ENCODE measurements around the gene B3GNT2. TPM values are rescaled to one million over a fixed set of nuclear protein-coding genes. Genes with fewer than 3 reads are reported as not detected.

Gene B3GNT2
- total and polyA plus RNA-seq, 2 of the 4 experiments (the other 2 are of a cell fraction): 5.0 to 11.1 TPM

- Histone ChIP-seq H3K4me2 (ENCODE audit: low read depth, low read length) (no peak overlapping the region), H4K91ac (ENCODE audit: insufficient read depth, low read depth, low read length) (no peak overlapping the region), H2AFZ (replicated peaks; ENCODE audit: low read length, poor library complexity) (no peak overlapping the region), H2AK9ac (replicated peaks; ENCODE audit: low read depth, low read length, poor library complexity) (no peak overlapping the region), H3K9me3 (ENCODE audit: control insufficient read depth, insufficient read depth, low read length) (no peaks in the 10 kb centered on the region), H3K56ac (ENCODE audit: extremely low read depth, insufficient read depth, low read length) (no peak overlapping the region), H3K14ac (replicated peaks; ENCODE audit: low read depth, low read length) (no peak overlapping the region), H2BK20ac (ENCODE audit: low read depth, low read length) (no peak overlapping the region), H3K4me3 (ENCODE audit: insufficient read depth, low read depth, low read length) (no peak overlapping the region), H3K27ac (ENCODE audit: insufficient read depth, low read length) (no peak overlapping the region), H3K9me1 (ENCODE audit: insufficient read depth, low read length) (no peaks in the 10 kb centered on the region), H4K8ac (ENCODE audit: low read depth in 2 of 2, low read length in 2 of 2) (no peak overlapping the region), H2BK15ac (ENCODE audit: low read depth, low read length) (no peak overlapping the region), H3K79me1 (ENCODE audit: low read depth in 1 of 2, low read length in 2 of 2) (no peaks in the 10 kb centered on the region), H2AK5ac (ENCODE audit: low read depth, low read length) (no peak overlapping the region), H3K23ac (ENCODE audit: low read depth, low read length) (no peak overlapping the region), H2BK120ac (ENCODE audit: low read depth, low read length) (no peak overlapping the region), H2BK5ac (ENCODE audit: low read depth, low read length, poor library complexity, severe bottlenecking) (no peak overlapping the region), H3K18ac (ENCODE audit: low read depth, low read length) (no peak overlapping the region), H4K5ac (ENCODE audit: low read depth, low read length) (no peak overlapping the region), H3K9ac (ENCODE audit: low read depth, low read length) (no peak overlapping the region), H4K20me1 (ENCODE audit: insufficient read depth, low read length) (no peaks in the 10 kb centered on the region), H3K36me3 (ENCODE audit: control insufficient read depth, insufficient read depth, low read length) (no peaks in the 10 kb centered on the region), H3K27me3 (ENCODE audit: control insufficient read depth, insufficient read depth, low read length) (no peaks in the 10 kb centered on the region), H3K4me1 (ENCODE audit: control insufficient read depth, insufficient read depth, low read length) (no peaks in the 10 kb centered on the region), H3K4ac (ENCODE audit: low read depth, low read length) (no peak overlapping the region)
- dilution Hi-C loops (cut with HindIII; ENCODE audit: low sequenced_read_pairs, unreplicated experiment): no loop called here
- ATAC-seq (ENCODE audit: low read depth): no peak
- in situ Hi-C loops (cut with MboI; ENCODE audit: low sequenced_read_pairs): no loop called here
- BruUV-seq (replicated peaks): no TSS peak
- TF ChIP-seq USF2 (IDR thresholded peaks at IDR 0.05; ENCODE audit: low read depth, low read length) (no peak), CHD1 (IDR thresholded peaks at IDR 0.05; ENCODE audit: low read depth, low read length) (no peak), SMC3 (IDR thresholded peaks at IDR 0.05; ENCODE audit: low read depth, low read length) (no peak), CTCF (conservative IDR thresholded peaks at IDR 0.05; ENCODE audit: low read depth, low read length) (no peak), CEBPB (IDR thresholded peaks at IDR 0.05; ENCODE audit: low read depth, low read length) (no peak), ELK1 (IDR thresholded peaks at IDR 0.05; ENCODE audit: borderline replicate concordance, low read depth, low read length) (no peak), RFX5 (IDR thresholded peaks at IDR 0.05; ENCODE audit: low read depth, low read length) (no peak), POLR2A (IDR thresholded peaks at IDR 0.05; ENCODE audit: low read depth, low read length) (no peak), NFE2L2 (IDR thresholded peaks at IDR 0.05; ENCODE audit: low read depth, low read length) (no peak), BHLHE40 (IDR thresholded peaks at IDR 0.05; ENCODE audit: low read depth, low read length) (no peak)
- intact Hi-C loops (cut with micrococcal nuclease): no loop called here
- WGBS, 2 experiments (ENCODE audit: extremely low coverage in 2 of 2, insufficient read length in 1 of 2): no CpG with 5 or more reads among the region's 1 CpG
- CTCF ChIA-PET: no interaction called here
- no peak for DNase-seq
- POLR2A ChIA-PET (ENCODE audit: unreplicated experiment): no interaction called here
These were observed 58.7 kb downstream of the B3GNT2 start for GRCh38 chr2:62254424-62255266.
